Measurements from ENCODE around the gene MUC3A. TPM values are rescaled to one million over a fixed set of nuclear protein-coding genes. Genes with fewer than 3 reads are reported as not detected.

Gene MUC3A
- total and polyA plus RNA-seq, 2 of the 4 experiments (the other 2 are of a cell fraction), result 0.05 TPM; not detected in 1

DNA sequence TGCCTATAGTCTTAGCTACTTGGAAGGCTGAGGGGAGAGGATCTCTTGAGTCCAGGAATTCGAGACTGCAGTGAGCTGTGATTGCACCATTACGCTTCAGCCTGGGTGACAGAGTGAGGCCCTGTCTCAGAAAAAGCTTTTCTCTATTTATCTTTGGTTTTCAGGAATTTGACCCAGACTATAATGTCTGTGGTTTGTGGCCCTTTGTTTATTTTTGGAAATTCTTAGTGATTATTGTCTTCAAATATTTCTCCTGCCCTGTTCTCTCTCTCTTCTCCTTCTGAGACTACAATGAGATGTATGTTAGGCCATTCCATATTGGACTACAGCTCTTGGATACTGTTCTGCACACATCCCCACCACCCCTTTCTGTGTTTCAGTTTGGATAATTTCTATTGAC, 24.7 kb downstream of the MUC3A start:
- no TSS peak for BruUV-seq (replicated peaks)
- Histone ChIP-seq H3K9me1 (ENCODE audit: insufficient read depth, low read length) (no peaks in the 10 kb centered on the region), H3K4ac (ENCODE audit: low read depth, low read length) (no peak overlapping the region), H3K4me2 (ENCODE audit: low read depth, low read length) (no peak overlapping the region), H2BK5ac (ENCODE audit: low read depth, low read length, poor library complexity, severe bottlenecking) (no peak overlapping the region), H3K14ac (replicated peaks; ENCODE audit: low read depth, low read length) (no peak overlapping the region), H3K27me3 (ENCODE audit: control insufficient read depth, insufficient read depth, low read length) (peaks cover 17% of the 10 kb centered on the region), H3K9ac (ENCODE audit: low read depth, low read length) (no peak overlapping the region), H3K27ac (ENCODE audit: insufficient read depth, low read length) (no peak overlapping the region), H4K8ac (ENCODE audit: low read depth in 2 of 2, low read length in 2 of 2) (no peak overlapping the region), H3K79me1 (ENCODE audit: low read depth in 1 of 2, low read length in 2 of 2) (no peaks in the 10 kb centered on the region), H3K23ac (ENCODE audit: low read depth, low read length) (no peak overlapping the region), H3K4me3 (ENCODE audit: insufficient read depth, low read depth, low read length) (no peak overlapping the region), H2BK120ac (ENCODE audit: low read depth, low read length) (no peak overlapping the region), H2AFZ (replicated peaks; ENCODE audit: low read length, poor library complexity) (no peak overlapping the region), H3K9me3 (ENCODE audit: control insufficient read depth, insufficient read depth, low read length) (peaks cover 8% of the 10 kb centered on the region), H3K18ac (ENCODE audit: low read depth, low read length) (no peak overlapping the region), H2BK15ac (ENCODE audit: low read depth, low read length) (no peak overlapping the region), H4K5ac (ENCODE audit: low read depth, low read length) (no peak overlapping the region), H3K4me1 (ENCODE audit: control insufficient read depth, insufficient read depth, low read length) (no peaks in the 10 kb centered on the region), H4K91ac (ENCODE audit: insufficient read depth, low read depth, low read length) (no peak overlapping the region), H3K56ac (ENCODE audit: extremely low read depth, insufficient read depth, low read length) (no peak overlapping the region), H2AK9ac (replicated peaks; ENCODE audit: low read depth, low read length, poor library complexity) (no peak overlapping the region), H2BK20ac (ENCODE audit: low read depth, low read length) (no peak overlapping the region), H4K20me1 (ENCODE audit: insufficient read depth, low read length) (no peaks in the 10 kb centered on the region), H2AK5ac (ENCODE audit: low read depth, low read length) (no peak overlapping the region), H3K36me3 (ENCODE audit: control insufficient read depth, insufficient read depth, low read length) (no peaks in the 10 kb centered on the region)
- DNase-seq, result no peak
- ChIA-PET POLR2A (ENCODE audit: unreplicated experiment) (no interaction called here), CTCF (no interaction called here)
- dilution Hi-C loops (cut with HindIII; ENCODE audit: low sequenced_read_pairs, unreplicated experiment) (no loop called here), intact Hi-C loops (cut with micrococcal nuclease) (no loop called here), in situ Hi-C loops (cut with MboI; ENCODE audit: low sequenced_read_pairs) (loop anchor here (25.0 kb wide), 1 partner anchor 488 kb away; no protein-coding TSS in a partner anchor)
- ATAC-seq (ENCODE audit: low read depth), result no peak
- no CpG with 5 or more reads among the region's 2 CpGs for WGBS, 2 experiments (ENCODE audit: extremely low coverage in 2 of 2, insufficient read length in 1 of 2)
- TF ChIP-seq, protein P1, sequence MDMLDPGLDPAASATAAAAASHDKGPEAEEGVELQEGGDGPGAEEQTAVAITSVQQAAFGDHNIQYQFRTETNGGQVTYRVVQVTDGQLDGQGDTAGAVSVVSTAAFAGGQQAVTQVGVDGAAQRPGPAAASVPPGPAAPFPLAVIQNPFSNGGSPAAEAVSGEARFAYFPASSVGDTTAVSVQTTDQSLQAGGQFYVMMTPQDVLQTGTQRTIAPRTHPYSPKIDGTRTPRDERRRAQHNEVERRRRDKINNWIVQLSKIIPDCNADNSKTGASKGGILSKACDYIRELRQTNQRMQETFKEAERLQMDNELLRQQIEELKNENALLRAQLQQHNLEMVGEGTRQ (IDR thresholded peaks at IDR 0.05; ENCODE audit: low read depth, low read length), result no peak
- TF ChIP-seq, protein P2, sequence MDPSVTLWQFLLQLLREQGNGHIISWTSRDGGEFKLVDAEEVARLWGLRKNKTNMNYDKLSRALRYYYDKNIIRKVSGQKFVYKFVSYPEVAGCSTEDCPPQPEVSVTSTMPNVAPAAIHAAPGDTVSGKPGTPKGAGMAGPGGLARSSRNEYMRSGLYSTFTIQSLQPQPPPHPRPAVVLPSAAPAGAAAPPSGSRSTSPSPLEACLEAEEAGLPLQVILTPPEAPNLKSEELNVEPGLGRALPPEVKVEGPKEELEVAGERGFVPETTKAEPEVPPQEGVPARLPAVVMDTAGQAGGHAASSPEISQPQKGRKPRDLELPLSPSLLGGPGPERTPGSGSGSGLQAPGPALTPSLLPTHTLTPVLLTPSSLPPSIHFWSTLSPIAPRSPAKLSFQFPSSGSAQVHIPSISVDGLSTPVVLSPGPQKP (IDR thresholded peaks at IDR 0.05; ENCODE audit: borderline replicate concordance, low read depth, low read length), result no peak
- TF ChIP-seq FOS (IDR thresholded peaks at IDR 0.05; ENCODE audit: low read depth, low read length) (no peak), RAD21 (IDR thresholded peaks at IDR 0.05; ENCODE audit: low read length) (no peak)
- TF ChIP-seq, protein P3, sequence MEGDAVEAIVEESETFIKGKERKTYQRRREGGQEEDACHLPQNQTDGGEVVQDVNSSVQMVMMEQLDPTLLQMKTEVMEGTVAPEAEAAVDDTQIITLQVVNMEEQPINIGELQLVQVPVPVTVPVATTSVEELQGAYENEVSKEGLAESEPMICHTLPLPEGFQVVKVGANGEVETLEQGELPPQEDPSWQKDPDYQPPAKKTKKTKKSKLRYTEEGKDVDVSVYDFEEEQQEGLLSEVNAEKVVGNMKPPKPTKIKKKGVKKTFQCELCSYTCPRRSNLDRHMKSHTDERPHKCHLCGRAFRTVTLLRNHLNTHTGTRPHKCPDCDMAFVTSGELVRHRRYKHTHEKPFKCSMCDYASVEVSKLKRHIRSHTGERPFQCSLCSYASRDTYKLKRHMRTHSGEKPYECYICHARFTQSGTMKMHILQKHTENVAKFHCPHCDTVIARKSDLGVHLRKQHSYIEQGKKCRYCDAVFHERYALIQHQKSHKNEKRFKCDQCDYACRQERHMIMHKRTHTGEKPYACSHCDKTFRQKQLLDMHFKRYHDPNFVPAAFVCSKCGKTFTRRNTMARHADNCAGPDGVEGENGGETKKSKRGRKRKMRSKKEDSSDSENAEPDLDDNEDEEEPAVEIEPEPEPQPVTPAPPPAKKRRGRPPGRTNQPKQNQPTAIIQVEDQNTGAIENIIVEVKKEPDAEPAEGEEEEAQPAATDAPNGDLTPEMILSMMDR (conservative IDR thresholded peaks at IDR 0.05; ENCODE audit: low read depth, low read length), result no peak
